ENCODE results near the gene ITGA2. TPM values are rescaled to one million over a fixed set of nuclear protein-coding genes. Genes with fewer than 3 reads are reported as not detected.

Gene ITGA2
- total RNA-seq, 1 donor from 2014 or later, result 0.07 TPM

GRCh38 chr5:53073348-53073747 lies 84.2 kb downstream of the ITGA2 start:
- ChIA-PET POLR2A (no interaction called here), CTCF (no interaction called here)
- H3K9me3 Mint-ChIP-seq, result no peaks in the 10 kb centered on the region
- no peak overlapping the region for H3K27ac Mint-ChIP-seq
- peaks cover 16% of the 10 kb centered on the region for H3K27me3 Mint-ChIP-seq
- intact Hi-C loops (cut with micrococcal nuclease), result no loop called here
- TF ChIP-seq CTCF (IDR thresholded peaks at IDR 0.05), result no peak
- no peaks in the 10 kb centered on the region for H3K36me3 Mint-ChIP-seq (ENCODE audit: low read depth)
- ATAC-seq (ENCODE audit: low read depth), result no peak
- no peaks in the 10 kb centered on the region for H3K4me1 Mint-ChIP-seq
- no peak overlapping the region for H3K4me3 Mint-ChIP-seq
- no peak for DNase-seq

DNA sequence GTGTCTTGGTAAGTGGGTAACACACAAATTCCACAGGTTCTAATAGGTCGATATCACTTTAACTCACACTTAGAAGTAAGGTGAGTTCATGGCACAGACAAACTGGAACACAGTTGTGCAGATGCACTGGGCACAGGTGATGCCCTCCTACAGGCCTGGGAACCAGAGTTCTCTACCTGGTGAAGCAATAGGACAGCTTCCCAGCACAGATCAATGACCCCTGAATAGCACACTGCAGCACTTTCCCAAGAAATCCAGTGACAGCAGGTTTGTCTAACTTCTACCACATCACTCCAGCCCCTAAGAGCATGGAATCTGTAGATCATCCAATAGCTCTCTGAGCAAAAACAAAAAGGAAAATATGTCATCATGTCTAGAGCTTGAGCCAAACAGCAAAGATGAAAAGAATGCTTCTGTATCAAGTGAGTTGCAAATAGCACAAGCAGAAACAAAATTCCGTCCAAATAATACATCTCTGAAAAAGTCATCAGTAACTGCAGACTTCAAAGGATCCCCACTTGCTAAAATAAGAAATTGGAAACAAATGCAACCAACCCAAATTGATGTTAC lies 86.9 kb downstream of the ITGA2 start:
- DNase-seq (no peak), ATAC-seq (ENCODE audit: low read depth) (no peak)
- no peak for TF ChIP-seq CTCF (IDR thresholded peaks at IDR 0.05)
- H3K27ac Mint-ChIP-seq, result no peak overlapping the region
- peaks cover 20% of the 10 kb centered on the region for H3K27me3 Mint-ChIP-seq
- CTCF ChIA-PET, result no interaction called here
- H3K9me3 Mint-ChIP-seq, result no peaks in the 10 kb centered on the region
- no peak overlapping the region for H3K4me3 Mint-ChIP-seq
- POLR2A ChIA-PET, result no interaction called here
- H3K4me1 Mint-ChIP-seq, result no peaks in the 10 kb centered on the region
- intact Hi-C loops (cut with micrococcal nuclease), result no loop called here
- no peaks in the 10 kb centered on the region for H3K36me3 Mint-ChIP-seq (ENCODE audit: low read depth)

DNA sequence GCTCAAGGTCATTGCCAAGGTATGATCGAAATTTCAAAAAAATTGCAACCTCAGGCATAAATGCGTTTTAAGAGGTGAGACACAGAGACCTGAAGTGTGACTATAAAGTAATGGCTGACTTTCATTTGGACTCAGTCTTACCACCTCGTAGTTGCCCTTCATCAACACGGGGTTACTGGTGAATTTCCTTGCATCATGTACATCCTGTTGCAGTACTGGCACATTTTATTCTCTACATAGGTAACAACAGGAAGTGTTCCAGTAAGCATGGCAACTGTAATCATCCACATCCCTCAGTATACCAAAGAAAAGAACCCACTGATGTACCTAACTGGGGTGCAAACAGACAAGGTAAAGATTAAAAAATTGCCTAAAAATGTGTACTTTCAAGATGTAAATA lies 91.1 kb downstream of the ITGA2 start:
- no peaks in the 10 kb centered on the region for H3K9me3 Mint-ChIP-seq
- H3K27ac Mint-ChIP-seq, result no peak overlapping the region
- ChIA-PET CTCF (no interaction called here), POLR2A (no interaction called here)
- no peaks in the 10 kb centered on the region for H3K4me1 Mint-ChIP-seq
- no peak overlapping the region for H3K4me3 Mint-ChIP-seq
- ATAC-seq (ENCODE audit: low read depth) (no peak), DNase-seq (no peak)
- H3K36me3 Mint-ChIP-seq (ENCODE audit: low read depth), result no peaks in the 10 kb centered on the region
- intact Hi-C loops (cut with micrococcal nuclease), result no loop called here
- no peak for TF ChIP-seq CTCF (IDR thresholded peaks at IDR 0.05)
- H3K27me3 Mint-ChIP-seq, result peaks cover 32% of the 10 kb centered on the region

- Mint-ChIP-seq H3K27me3 (peaks cover 18% of the 10 kb centered on the region), H3K4me3 (no peak overlapping the region), H3K9me3 (no peaks in the 10 kb centered on the region), H3K36me3 (ENCODE audit: low read depth) (no peaks in the 10 kb centered on the region), H3K4me1 (no peaks in the 10 kb centered on the region), H3K27ac (no peak overlapping the region)
- intact Hi-C loops (cut with micrococcal nuclease), result no loop called here
- ChIA-PET CTCF (no interaction called here), POLR2A (no interaction called here)
- no peak for TF ChIP-seq CTCF (IDR thresholded peaks at IDR 0.05)
- DNase-seq (no peak), ATAC-seq (ENCODE audit: low read depth) (no peak)
Observed at GRCh38 chr5:53083927-53084326, 94.8 kb downstream of the ITGA2 start.

DNA sequence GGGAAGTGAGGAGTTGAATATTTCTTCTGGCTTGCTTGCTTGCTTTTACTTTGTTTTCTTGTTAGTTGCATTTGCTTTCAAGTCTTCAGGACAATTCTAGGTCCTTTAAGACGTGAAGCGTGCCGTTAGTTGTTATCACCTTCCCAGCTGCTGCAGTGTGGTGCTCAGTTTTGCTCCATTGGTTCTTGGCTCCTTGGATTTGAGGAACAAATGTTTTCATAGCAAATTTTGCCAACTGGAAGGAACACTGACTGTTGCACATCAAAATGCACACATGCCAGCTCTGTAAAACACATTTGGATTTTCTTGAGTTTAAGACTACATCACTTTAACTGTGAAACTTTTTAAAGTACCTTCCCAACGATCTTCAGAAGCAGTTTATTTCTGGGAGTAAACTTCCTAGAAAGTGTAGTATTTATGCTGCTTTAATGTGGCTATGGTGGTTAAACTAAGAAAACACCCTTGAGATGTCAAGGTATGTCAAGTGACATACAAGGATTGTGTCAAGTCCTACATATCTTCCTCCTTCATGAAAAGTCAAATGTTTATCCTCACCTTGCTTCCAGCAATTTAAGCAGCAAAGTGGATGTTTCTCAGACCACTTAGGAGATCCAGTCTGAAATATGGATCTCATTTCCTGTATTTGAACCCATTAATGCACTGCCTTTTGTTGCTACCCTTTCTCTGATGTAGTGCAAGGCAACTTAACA lies 95.5 kb downstream of the ITGA2 start:
- intact Hi-C loops (cut with micrococcal nuclease), result no loop called here
- H3K9me3 Mint-ChIP-seq, result no peaks in the 10 kb centered on the region
- no peak for TF ChIP-seq CTCF (IDR thresholded peaks at IDR 0.05)
- ATAC-seq (ENCODE audit: low read depth) (no peak), DNase-seq (no peak)
- peaks cover 7% of the 10 kb centered on the region for H3K4me1 Mint-ChIP-seq
- H3K36me3 Mint-ChIP-seq (ENCODE audit: low read depth), result no peaks in the 10 kb centered on the region
- peaks cover 18% of the 10 kb centered on the region for H3K27me3 Mint-ChIP-seq
- no peak overlapping the region for H3K27ac Mint-ChIP-seq
- H3K4me3 Mint-ChIP-seq, result no peak overlapping the region
- ChIA-PET CTCF (no interaction called here), POLR2A (no interaction called here)

Measured in activated B cell treated with CpG ODN at 0.5 μM for 24 hours (primary cell).